GM10266 (cell line): Measurements from ENCODE around the gene RPS10.

Experiments used
- DNase-seq: peaks from one replicate; pipeline ENCODE4 v3.0.0; 2012; ENCODE audit errors: extremely low spot score
- TF ChIP-seq, protein P1 (sequence below): IDR thresholded peaks from 2 replicates; pipeline ENCODE4 v1.5.1; 2012; ENCODE audit warnings: mild to moderate bottlenecking, low read depth; ENCODE audit not compliant: control insufficient read depth, insufficient read depth; ENCODE audit errors: missing control alignments

The RPS10 gene

DNA sequence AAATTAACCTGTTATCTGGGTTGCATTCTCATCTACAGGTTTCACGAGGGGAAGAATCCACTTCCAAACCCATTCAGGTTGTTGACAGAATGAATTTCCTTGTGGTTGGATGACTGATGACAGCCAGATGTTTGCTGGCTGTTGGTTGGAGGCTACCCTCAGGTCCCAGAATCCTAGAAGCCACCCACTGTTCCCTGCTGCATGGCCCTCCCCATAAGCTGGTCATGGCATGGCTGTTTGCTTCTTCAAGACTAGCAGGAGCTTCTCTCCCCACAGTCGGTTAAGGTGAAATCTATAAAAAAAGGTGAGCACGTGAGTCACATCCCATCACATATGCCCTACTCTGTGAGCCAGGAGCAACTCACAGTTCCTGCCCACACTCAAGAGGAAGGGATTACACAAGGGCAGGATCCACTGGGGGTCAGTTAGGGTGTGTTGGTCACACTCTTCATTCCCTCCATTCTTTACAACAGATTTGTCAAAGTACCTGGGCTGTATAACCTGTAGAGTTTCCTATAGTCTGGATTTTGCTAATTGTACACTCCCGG, 19.5 kb upstream of the RPS10 start:
- TF ChIP-seq, protein P1, sequence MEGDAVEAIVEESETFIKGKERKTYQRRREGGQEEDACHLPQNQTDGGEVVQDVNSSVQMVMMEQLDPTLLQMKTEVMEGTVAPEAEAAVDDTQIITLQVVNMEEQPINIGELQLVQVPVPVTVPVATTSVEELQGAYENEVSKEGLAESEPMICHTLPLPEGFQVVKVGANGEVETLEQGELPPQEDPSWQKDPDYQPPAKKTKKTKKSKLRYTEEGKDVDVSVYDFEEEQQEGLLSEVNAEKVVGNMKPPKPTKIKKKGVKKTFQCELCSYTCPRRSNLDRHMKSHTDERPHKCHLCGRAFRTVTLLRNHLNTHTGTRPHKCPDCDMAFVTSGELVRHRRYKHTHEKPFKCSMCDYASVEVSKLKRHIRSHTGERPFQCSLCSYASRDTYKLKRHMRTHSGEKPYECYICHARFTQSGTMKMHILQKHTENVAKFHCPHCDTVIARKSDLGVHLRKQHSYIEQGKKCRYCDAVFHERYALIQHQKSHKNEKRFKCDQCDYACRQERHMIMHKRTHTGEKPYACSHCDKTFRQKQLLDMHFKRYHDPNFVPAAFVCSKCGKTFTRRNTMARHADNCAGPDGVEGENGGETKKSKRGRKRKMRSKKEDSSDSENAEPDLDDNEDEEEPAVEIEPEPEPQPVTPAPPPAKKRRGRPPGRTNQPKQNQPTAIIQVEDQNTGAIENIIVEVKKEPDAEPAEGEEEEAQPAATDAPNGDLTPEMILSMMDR, result no peak
- DNase-seq, result no peak

DNA sequence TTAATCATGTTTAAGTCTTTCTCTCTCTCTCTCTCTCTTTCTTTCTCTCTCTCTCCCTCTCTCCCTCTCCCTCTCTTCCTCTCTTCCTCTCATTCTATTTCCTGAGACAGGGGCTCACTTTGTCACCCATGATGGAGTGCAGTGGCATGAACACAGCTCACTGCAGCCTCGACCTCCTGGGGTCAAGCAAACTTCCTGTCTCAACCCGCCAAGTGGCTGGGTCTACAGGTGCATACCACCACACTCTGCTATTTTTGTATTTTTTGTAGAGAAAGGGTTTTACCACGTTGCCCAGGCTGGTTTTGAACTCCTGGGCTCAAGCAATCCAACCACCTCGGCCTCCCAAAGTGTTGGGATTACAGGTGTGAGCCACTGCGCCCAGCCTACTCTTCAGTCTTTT, 15.7 kb upstream of the RPS10 start:
- TF ChIP-seq, protein P1, result no peak
- DNase-seq, result no peak

DNA sequence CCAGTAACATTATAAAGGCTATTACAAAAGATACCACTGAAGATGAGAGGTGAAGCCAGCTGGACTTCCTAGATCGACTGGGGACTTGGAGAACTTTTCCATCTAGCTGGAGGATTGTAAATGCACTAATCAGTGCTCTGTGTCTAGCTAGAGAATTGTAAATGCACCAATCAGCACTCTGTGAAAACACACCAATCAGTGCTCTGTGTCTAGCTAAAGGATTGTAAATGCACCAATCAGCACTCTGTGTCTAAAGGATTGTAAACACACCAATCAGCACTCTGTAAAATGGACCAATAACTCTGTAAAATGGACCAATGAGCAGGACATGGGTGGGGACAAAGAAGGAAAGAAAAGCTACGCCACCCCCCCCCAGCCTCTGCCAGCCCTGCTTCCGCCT, 13.6 kb upstream of the RPS10 start:
- TF ChIP-seq, protein P1, result no peak
- DNase-seq, result no peak

DNA sequence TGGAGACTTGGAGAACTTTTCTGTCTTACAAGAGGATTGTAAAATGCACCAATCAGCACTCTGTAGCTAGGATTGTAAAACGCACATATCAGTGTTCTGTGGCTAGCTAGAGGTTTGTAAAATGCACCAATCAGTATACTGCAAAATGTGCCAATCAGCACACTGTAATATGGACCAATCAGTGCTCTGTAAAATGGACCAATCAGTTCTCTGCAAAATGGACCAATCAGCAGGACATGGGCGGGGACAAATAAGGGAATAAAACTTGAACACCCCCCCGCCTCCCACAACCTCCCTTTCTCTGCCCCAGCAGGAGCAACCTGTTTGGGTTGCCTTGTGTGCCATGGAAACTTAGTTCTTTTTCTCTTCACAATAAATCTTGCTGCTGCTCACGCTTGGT, 12.8 kb upstream of the RPS10 start:
- DNase-seq, result no peak
- TF ChIP-seq, protein P1, result no peak

DNA sequence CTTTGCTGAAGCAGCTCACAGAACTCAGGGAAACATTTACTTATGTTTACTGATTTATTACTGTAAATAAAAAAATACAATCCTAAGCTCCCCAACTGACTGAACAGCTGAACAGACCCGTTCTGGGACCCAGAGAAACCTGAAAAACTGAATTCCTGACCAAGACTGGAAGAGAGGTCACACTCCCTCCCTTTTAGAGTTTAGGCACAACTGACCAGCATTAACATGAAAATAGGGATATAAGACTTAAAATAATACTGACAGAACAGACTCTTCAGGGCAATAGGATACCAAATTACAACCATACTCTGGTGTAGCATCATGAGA, 11.7 kb upstream of the RPS10 start:
- DNase-seq, result no peak
- TF ChIP-seq, protein P1, result no peak

DNA sequence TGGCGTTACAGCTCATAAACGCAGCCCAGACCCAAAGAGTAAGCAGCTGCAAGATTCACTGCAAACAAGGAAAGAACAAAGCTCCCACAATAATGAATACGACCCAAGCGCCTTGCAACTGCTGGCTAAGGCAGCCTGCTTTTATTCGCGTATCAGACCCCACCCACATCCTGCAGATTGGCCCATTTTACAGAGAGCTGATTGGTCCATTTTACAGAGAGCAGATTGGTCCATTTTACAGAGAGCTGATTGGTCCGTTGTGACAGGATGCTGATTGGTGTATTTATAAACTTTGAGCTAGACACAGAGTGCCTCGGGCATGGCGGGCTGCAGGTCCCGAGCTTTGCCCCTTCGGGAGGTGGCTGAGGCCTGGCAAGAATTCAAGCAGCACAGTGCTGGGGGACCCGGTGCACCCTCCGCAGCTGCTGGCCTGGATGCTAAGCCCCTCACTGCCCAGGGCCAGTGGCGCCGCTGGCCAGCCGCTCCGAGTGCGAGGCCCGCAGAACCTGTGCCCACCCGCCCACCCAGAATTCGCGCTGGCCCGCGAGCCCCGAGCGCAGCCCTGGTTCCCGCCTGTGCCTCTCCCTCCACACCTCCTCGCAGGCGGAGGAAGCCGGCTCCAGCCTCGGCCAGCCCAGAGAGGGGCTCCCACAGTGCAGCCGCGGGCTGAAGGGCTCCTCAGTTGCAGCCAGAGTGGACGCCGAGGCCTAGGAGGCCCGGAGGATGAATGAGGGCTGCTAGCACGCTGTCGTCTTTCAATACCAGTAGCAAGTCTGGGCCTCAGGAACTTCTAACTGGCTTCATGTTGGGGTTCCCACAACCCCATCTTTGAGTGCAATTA, 11.2 kb upstream of the RPS10 start:
- TF ChIP-seq, protein P1, result no peak
- DNase-seq, result no peak

DNA sequence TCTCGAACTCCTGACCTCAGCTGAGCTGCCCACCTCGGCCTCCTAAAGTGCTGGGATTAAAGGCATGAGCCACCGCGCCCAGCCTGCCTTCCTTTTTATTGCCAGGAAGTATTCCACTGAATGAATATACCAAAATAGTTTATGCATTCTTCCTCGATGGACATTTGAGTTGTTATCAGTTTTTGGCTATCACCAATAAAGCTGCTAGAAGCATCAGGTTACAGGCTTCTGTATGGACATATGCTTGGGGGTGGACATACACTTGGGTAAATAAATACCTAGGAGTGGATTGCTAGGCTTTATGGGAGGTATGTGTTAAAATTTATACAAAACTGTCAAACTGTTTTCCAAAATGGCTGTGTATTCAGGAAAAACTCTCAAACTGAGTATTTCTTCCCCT, 10.0 kb upstream of the RPS10 start:
- TF ChIP-seq, protein P1, result no peak
- no peak for DNase-seq
